Ishikawa (cell line): ENCODE measurements around the gene ASXL1.

ENCODE experiments used
- CEBPB ChIP-seq: IDR thresholded peaks from 2 replicates; pipeline ENCODE4 v1.6.1; 2012
- CREB1 ChIP-seq: IDR thresholded peaks from 2 replicates; pipeline ENCODE4 v1.6.1; 2012; ENCODE audit warnings: low read depth
- EGR1 ChIP-seq: IDR thresholded peaks from 2 replicates; pipeline ENCODE4 v1.6.1; 2012
- EP300 ChIP-seq: IDR thresholded peaks from 2 replicates; pipeline ENCODE4 v1.6.1; 2012; ENCODE audit warnings: borderline replicate concordance
- FOXM1 ChIP-seq: IDR thresholded peaks from 2 replicates; pipeline ENCODE4 v1.6.1; 2012; ENCODE audit warnings: low read depth, borderline replicate concordance
- NFIC ChIP-seq: IDR thresholded peaks from 2 replicates; pipeline ENCODE4 v1.6.1; 2012
- RAD21 ChIP-seq: IDR thresholded peaks from 2 replicates; pipeline ENCODE4 v1.6.1; 2012; ENCODE audit warnings: low read depth
- TAF1 ChIP-seq: IDR thresholded peaks from 2 replicates; pipeline ENCODE4 v1.6.1; 2012; ENCODE audit warnings: low read depth, mild to moderate bottlenecking
- TCF12 ChIP-seq: IDR thresholded peaks from 2 replicates; pipeline ENCODE4 v1.6.1; 2012; ENCODE audit warnings: low read depth
- TEAD4 ChIP-seq: IDR thresholded peaks from 2 replicates; pipeline ENCODE4 v1.6.1; 2012
- YY1 ChIP-seq: IDR thresholded peaks from 2 replicates; pipeline ENCODE4 v1.6.1; 2012; ENCODE audit warnings: low read depth
- ZBTB7A ChIP-seq: IDR thresholded peaks from 2 replicates; pipeline ENCODE4 v1.6.1; 2012; ENCODE audit warnings: low read depth
- TF ChIP-seq, protein P1 (sequence below): IDR thresholded peaks from 2 replicates; pipeline ENCODE4 v1.6.1; 2012; ENCODE audit warnings: low read depth, mild to moderate bottlenecking
- TF ChIP-seq, protein P2 (sequence below): IDR thresholded peaks from 2 replicates; pipeline ENCODE4 v1.6.1; 2012
- TF ChIP-seq, protein P3 (sequence below): IDR thresholded peaks from 2 replicates; pipeline ENCODE4 v1.6.1; 2012

The ASXL1 gene

DNA sequence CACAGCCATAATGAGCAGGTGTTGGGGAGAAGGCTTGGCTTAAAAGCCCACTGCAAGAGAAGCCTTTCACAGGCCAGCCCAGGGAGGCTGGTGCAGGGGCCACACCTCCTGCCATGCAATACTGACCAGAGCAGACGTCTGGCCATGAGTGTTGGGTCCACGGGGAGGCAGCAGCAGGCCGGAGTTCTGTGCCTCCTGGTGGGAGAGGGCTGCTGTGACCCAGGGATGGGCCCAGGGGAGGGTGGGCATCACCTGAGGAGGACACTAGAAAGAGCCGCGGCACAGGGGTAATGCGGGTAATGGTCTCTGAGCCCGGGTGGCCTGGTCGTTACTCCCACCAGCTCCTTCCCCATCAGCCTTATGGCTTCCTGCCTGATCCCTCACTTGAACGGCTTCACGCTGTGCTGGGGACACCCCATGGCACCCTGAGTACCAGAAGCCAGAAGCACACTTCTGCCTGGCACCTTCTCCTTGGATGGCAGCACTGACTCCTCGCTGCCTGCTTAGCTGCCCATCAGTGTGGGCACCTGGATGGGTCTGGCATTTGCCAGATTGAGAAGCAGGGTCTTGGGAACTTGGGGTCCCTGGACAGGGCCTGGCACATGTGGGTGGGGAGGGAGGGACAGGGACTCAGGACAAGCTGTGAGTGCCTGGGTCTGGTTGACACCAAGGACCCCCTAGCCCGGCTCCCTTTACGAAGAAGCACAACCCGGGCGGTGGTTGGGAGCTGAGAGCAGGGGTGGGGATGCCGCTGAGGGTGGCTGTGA is 108.8 kb downstream of the ASXL1 start:
- TF ChIP-seq RAD21 (no peak), FOXM1 (no peak), TAF1 (no peak), CEBPB (no peak), CREB1 (no peak), NFIC (no peak), TCF12 (no peak), EGR1 (no peak), EP300 (no peak), ZBTB7A (no peak), TEAD4 (no peak), YY1 (no peak)
- TF ChIP-seq, protein P1, sequence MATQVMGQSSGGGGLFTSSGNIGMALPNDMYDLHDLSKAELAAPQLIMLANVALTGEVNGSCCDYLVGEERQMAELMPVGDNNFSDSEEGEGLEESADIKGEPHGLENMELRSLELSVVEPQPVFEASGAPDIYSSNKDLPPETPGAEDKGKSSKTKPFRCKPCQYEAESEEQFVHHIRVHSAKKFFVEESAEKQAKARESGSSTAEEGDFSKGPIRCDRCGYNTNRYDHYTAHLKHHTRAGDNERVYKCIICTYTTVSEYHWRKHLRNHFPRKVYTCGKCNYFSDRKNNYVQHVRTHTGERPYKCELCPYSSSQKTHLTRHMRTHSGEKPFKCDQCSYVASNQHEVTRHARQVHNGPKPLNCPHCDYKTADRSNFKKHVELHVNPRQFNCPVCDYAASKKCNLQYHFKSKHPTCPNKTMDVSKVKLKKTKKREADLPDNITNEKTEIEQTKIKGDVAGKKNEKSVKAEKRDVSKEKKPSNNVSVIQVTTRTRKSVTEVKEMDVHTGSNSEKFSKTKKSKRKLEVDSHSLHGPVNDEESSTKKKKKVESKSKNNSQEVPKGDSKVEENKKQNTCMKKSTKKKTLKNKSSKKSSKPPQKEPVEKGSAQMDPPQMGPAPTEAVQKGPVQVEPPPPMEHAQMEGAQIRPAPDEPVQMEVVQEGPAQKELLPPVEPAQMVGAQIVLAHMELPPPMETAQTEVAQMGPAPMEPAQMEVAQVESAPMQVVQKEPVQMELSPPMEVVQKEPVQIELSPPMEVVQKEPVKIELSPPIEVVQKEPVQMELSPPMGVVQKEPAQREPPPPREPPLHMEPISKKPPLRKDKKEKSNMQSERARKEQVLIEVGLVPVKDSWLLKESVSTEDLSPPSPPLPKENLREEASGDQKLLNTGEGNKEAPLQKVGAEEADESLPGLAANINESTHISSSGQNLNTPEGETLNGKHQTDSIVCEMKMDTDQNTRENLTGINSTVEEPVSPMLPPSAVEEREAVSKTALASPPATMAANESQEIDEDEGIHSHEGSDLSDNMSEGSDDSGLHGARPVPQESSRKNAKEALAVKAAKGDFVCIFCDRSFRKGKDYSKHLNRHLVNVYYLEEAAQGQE: no peak
- TF ChIP-seq, protein P2, sequence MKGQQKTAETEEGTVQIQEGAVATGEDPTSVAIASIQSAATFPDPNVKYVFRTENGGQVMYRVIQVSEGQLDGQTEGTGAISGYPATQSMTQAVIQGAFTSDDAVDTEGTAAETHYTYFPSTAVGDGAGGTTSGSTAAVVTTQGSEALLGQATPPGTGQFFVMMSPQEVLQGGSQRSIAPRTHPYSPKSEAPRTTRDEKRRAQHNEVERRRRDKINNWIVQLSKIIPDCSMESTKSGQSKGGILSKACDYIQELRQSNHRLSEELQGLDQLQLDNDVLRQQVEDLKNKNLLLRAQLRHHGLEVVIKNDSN: no peak
- TF ChIP-seq, protein P3, sequence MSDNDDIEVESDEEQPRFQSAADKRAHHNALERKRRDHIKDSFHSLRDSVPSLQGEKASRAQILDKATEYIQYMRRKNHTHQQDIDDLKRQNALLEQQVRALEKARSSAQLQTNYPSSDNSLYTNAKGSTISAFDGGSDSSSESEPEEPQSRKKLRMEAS: no peak

DNA sequence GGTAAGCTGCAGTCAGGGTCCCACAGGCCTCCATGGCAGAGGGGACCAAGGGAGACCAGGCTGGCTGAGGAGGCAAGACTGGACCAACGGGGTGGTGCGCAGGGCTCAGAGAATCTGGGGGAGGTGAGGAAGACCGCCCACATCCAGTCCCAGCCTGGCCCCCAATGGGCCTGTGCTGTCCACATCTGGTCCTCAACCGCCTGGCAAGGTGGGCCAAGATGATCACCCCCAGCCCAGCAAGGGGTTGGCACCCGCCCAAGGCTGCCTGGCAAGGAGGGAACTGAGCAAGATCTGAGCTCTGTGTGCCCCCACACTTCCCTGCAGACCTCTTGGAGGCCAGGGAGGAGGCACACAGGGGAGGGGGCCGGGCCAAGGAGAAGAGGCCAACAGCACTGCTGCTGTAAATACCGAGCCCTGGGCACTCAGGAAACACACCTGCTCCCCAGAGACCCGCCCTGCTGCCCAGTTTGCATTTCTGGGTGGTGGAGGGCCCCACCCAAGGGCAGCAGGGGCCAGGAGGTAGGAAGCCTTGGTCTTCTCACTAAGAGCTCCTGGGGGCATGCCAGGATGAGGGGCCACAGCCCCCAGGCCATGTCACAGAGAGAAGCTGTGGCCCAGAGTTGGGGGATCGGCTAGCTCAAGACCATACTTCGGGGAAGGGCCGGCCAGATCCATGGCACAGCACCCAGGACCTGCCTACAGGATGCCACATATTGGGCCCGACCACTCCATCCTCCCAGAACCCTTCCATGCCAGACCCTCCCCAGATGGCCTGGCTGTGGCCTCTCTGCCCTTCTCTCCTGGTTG is 109.6 kb downstream of the ASXL1 start:
- no peak for TF ChIP-seq TCF12

DNA sequence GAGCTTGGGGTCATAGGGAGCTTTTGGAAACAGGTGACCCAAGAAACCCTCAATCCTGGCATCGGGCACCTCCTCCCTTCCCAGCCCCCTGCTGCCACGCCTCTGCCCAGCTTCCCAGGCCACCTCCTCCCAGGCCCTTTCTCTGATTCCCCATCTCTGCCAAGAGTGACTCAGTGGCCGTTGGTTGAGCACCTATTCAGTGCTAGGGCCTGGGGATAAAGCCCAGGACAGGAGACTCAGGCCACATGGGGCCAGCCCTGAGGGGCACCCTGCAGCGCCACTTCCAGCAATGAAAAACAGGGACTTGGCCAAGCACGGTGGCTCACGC is 110.1 kb downstream of the ASXL1 start:
- TF ChIP-seq, protein P2: no peak
- TF ChIP-seq EGR1 (no peak), NFIC (no peak), TCF12 (no peak), RAD21 (no peak), EP300 (no peak), CREB1 (no peak), CEBPB (no peak), ZBTB7A (no peak), YY1 (no peak), FOXM1 (no peak), TAF1 (no peak), TEAD4 (no peak)
- TF ChIP-seq, protein P1: no peak
- TF ChIP-seq, protein P3: no peak

DNA sequence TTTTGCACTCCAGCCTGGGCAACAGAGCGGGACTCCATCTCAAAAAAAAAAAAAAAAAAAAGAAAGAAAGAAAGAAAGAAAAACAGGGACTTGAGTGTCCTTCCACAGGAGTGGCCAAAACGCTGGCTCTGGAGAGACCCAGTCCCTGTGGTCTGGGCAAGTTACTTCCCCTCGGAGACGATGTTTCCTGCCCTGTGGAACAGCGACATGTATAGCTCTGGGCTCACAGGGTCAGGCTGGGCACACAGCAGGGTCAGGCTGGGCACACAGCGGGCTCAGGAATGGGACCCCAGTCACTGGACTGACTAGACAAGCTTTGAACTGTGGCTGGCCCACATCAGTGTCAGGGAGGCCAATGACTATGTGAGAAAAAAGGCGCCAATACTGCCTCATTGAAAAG is 110.7 kb downstream of the ASXL1 start:
- TF ChIP-seq, protein P1: no peak
- TF ChIP-seq RAD21 (no peak), TAF1 (no peak), FOXM1 (no peak), CEBPB (no peak), TEAD4 (no peak), YY1 (no peak), NFIC (no peak), EP300 (no peak), ZBTB7A (no peak), EGR1 (no peak), CREB1 (no peak), TCF12 (no peak)
- TF ChIP-seq, protein P2: no peak
- TF ChIP-seq, protein P3: no peak
